WTC11 (cell line): ENCODE results near the gene NCAPH2.

ENCODE experiments used
- ESRRA ChIP-seq: sonication (generic); formaldehyde crosslinking; IDR thresholded peaks from 2 replicates; pipeline ENCODE4 v1.8.1; 2022; ENCODE audit warnings: mild to moderate bottlenecking, missing genetic modification reagents, borderline replicate concordance
- ZNF416 ChIP-seq: fragments of 250-450 bp; sonication (Bioruptor Pico); IDR thresholded peaks from 2 replicates; pipeline ENCODE4 v1.9.0; 2021; ENCODE audit warnings: mild to moderate bottlenecking, inconsistent platforms
- TF ChIP-seq, protein P1 (sequence below): sonication (generic); formaldehyde crosslinking; IDR thresholded peaks from 2 replicates; pipeline ENCODE4 v1.8.1; 2023; ENCODE audit warnings: mild to moderate bottlenecking, missing genetic modification reagents, moderate library complexity

DNA sequence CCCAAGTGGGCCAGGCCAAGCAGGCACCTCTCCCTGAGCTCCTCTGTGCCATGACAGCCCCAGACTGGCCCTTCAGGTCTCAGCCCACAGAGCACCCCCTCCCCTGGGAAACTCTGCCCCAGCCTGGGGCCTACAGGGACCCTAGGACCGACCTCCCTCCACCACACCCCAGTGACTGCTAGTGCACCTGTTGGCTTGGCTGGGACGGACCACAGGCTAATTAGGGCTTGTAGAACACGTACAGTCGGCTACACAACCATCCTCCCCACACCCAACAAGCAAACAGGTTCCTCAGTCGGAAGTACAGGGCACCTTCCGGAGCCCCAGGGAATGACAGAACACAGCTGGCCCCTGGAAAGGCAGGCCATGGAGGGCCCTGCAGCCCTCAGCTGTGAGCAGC lies 37.5 kb upstream of the NCAPH2 start:
- TF ChIP-seq ESRRA (CRISPR knock-in tag) (no peak), ZNF416 (CRISPR knock-in tag) (no peak)
- TF ChIP-seq, protein P1, sequence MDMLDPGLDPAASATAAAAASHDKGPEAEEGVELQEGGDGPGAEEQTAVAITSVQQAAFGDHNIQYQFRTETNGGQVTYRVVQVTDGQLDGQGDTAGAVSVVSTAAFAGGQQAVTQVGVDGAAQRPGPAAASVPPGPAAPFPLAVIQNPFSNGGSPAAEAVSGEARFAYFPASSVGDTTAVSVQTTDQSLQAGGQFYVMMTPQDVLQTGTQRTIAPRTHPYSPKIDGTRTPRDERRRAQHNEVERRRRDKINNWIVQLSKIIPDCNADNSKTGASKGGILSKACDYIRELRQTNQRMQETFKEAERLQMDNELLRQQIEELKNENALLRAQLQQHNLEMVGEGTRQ (CRISPR knock-in tag) = no peak
